Measurements from ENCODE around the gene CHRNA1.

DNA sequence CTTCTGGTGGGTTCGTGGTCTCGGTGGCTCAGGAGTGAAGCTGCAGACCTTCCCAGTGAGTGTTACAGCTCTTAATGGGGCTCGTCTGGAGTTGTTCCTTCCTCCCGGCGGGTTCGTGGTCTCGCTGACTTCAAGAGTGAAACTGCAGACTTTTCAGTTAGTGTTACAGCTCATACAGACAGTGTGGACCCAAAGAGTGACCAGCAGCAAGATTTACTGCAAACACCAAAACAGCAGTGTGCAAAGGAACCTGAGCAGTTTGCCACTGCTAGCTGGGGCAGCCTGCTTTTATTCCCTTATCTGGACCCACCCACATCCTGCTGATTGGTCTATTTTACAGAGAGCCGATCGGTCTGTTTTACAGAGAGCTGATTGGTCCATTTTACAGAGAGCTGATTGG, 55.6 kb downstream of the CHRNA1 start:
- no peak for TF ChIP-seq POLR2A (IDR thresholded peaks at IDR 0.05)
- TF ChIP-seq, protein P1, sequence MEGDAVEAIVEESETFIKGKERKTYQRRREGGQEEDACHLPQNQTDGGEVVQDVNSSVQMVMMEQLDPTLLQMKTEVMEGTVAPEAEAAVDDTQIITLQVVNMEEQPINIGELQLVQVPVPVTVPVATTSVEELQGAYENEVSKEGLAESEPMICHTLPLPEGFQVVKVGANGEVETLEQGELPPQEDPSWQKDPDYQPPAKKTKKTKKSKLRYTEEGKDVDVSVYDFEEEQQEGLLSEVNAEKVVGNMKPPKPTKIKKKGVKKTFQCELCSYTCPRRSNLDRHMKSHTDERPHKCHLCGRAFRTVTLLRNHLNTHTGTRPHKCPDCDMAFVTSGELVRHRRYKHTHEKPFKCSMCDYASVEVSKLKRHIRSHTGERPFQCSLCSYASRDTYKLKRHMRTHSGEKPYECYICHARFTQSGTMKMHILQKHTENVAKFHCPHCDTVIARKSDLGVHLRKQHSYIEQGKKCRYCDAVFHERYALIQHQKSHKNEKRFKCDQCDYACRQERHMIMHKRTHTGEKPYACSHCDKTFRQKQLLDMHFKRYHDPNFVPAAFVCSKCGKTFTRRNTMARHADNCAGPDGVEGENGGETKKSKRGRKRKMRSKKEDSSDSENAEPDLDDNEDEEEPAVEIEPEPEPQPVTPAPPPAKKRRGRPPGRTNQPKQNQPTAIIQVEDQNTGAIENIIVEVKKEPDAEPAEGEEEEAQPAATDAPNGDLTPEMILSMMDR (IDR thresholded peaks at IDR 0.05) = no peak

Measured in uterus (tissue), 2 donors.